GM20431 (cell line): ENCODE results near the gene GLIPR1L1.

Experiments
- in situ Hi-C: fragments of 300-500 bp; cut with MseI, MboI; formaldehyde crosslinking; loops from one replicate; pipeline ENCODE4 v1.15.0; 2020; ENCODE audit warnings: low sequenced_read_pairs; ENCODE audit not compliant: unreplicated experiment

Gene GLIPR1L1

DNA sequence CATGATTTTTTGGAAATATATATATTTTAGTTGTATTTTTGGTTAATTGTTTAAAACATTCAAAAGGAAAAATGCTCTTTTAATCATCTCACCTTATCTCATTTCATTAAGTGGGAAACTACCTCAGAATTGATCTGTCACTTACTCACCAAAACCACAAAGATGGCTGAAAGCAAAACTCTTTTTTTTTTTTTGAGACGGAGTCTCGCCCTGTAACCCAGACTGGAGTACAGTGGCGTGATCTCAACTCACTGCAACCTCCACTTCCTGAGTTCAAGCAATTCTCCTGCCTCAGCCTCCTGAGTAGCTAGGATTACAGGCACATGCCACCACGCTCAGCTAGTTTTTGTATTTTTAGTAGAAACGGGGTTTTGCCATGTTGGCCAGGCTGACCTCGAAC, 11.7 kb downstream of the GLIPR1L1 start:
- in situ Hi-C loops = loop anchor here (25.0 kb wide), 1 partner anchor 141 kb away; the partner anchor contains the start of gene GLIPR1

DNA sequence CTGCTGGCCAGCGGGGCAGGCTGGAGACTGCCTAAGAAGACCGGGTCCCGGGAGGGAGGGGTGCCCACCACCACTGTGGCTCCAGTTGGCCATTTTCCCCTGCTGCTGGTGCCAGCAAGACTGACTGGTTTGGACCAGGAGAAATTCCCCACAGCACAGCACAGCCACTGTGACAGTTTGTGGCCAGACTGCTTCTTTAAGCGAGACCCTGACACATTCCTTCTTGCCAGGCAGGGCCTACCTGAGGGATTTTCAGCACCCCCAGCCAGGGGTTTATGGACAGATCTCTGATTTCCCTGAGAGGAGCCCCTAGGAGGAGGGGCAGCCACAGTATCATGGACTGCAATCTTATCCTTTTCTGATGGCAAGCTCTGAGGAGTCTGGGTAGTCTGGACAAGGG, 15.5 kb downstream of the GLIPR1L1 start:
- in situ Hi-C loops = loop anchor here (25.0 kb wide), 1 partner anchor 137 kb away; the partner anchor contains the start of gene GLIPR1

DNA sequence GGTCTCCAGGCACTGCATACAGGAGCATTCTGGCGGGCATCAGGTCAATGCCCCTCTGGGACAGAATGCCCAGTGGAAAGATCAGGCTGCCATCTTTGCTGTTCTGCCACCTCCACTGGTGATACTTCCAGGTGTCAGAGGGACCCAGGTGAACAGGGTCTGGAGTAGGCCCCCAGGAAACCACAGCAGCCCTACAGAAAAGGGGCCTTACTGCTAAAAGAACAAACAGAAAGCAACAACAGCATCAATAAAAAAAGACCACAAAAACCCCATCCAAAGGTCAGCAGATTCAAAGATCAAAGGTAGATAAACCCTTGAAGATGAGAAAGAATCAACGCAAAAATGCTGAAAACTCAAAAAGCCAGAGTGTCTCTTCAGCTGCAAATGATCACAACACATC, 15.9 kb downstream of the GLIPR1L1 start:
- in situ Hi-C loops = no loop called here

DNA sequence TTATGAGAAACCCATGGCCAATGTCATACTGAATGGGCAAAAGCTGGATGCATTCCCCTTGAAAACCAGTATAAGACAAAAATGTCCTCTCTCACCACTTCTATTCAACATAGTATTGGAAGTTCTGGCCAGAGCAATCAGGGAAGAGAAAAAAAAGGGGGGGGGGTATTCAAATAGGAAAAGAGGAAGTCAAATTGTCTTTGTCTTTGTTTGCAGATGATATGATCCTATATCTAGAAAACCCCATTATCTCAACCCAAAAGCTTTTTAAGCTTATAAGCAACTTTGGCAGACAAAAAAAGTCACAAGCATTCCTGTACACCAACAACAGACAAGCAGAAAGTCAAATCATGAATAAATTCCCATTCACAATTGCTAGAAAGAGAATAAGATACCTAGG, 19.5 kb downstream of the GLIPR1L1 start:
- in situ Hi-C loops = no loop called here

DNA sequence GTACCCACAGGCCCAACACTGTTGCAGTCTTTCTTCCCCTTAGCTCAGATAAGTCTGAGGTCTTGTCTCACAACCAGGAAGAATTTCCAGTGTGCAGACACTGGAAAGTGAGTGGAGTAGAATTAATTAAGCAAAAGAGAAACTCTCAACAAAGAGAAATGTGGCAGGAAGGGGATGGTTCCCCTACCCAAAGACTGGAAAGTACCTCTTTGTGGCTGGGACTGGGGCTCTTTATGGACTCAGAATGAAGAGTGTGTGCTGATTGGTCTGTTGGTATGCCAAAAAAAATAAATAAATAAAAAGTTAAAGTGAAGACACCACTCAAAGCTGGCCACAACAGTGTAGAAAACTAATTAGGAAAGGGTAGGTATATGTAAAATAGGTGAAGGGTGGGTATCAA, 26.4 kb downstream of the GLIPR1L1 start:
- in situ Hi-C loops = no loop called here

DNA sequence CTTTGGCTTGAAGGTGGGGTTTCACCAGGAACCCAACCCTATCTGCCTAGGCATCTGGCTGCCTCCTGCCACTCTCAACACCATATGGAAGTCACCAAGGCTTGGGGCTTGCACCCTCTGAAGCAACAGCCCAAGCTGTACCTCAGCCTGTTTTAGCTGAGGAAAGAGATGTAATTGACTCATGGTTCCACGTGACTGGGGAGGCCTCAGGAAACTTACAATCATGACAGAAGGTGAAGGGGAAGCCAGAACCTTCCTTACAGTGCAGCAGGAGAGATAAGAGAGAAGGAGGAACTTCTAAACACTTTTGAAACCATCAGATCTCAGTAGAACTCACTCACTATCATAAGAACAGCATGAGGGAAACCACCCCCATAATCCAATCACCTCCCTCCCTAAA, 26.9 kb downstream of the GLIPR1L1 start:
- in situ Hi-C loops = no loop called here

DNA sequence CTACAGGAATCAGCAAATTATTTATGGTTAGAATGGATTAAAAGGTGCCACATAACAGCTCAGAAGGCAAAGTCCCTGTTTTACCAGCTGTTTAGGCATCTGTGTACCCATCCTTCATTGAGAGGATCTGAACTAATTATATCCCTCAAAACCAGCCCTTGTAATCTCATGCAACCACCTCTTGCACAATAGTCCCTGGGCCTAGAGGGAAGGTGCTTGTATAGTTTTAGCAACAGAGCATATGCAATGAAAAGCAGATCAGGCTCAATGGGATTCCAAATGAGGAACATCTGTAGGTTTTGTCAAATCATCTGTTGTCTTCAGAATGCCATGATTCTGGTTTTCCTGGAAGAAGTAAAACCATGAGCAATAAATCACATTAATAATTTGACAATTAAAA, 30.4 kb downstream of the GLIPR1L1 start:
- in situ Hi-C loops = no loop called here

DNA sequence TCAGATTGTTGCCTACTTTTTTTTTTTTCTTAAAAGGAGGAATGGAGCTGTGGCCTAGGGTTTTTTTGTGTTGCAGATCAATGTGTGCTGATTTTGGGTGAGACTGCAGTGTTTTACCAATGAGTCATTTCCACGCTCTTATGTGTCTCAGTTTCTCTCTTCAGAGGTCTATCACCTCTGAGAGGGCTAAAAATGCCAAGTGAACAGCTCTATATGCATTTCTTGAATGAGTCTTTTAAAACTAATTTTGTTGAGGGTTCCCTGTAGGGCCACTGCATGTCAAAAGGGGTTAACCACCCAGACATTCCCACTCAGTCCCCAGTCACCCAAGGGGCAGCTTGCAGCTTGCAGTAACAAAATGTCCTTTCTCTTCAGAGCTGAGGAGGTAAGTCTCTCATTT, 32.2 kb downstream of the GLIPR1L1 start:
- in situ Hi-C loops = no loop called here

DNA sequence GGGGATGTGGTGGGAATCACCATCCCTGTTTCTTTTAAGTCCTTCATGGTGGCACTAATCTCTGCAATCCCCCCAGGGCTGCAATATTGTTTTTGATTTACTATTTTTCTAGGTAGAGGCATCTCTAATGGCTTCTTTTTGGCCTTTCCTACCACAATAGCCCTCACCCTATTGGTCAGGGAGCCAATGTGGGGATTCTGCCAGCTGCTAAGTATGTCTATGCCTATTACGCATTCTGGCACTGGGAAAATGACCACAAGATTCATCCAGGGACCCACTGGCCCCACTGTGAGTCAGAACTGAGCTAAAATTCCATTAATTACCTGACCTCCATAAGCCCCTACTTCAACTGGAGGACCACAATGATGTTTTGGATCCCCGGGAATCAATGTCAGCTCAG, 40.5 kb downstream of the GLIPR1L1 start:
- in situ Hi-C loops = no loop called here

DNA sequence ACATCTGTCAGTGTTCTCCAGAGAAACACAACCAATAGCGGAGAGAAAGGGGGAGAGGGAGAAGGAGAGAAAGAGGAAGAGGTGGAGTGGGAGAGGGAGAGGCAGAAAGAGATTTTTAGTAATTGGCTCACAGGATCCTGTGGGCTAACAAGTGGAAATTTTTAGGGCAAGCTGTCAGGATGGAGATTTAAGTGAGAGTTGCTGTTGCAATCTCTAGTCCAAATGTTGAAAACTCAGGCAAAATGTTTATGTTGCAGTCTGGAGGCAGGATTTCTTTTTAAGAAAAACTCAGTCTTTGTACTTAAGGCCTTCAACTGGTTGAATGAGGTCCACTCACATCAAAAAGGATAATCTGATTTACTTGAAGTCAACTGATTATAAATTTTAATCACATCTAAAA, 43.9 kb downstream of the GLIPR1L1 start:
- in situ Hi-C loops = no loop called here

DNA sequence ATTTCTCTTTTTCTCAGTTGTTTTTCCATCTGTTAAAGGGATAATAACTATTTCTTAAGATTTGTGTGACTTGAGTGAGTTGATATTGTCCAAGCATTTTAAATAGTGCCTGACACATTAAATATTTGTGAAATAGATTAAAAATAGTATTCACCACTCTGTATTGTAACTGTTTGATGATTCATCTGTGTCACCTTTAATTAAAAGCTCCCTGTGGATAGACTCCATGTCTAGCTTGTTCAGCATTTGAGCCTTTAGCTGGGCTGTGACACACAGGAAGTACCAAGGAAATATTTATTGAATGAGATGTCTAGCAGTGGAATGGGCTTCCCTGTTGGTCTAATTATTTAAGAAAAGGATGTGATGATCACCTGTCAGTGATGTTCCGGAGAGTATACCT, 54.6 kb downstream of the GLIPR1L1 start:
- in situ Hi-C loops = no loop called here

DNA sequence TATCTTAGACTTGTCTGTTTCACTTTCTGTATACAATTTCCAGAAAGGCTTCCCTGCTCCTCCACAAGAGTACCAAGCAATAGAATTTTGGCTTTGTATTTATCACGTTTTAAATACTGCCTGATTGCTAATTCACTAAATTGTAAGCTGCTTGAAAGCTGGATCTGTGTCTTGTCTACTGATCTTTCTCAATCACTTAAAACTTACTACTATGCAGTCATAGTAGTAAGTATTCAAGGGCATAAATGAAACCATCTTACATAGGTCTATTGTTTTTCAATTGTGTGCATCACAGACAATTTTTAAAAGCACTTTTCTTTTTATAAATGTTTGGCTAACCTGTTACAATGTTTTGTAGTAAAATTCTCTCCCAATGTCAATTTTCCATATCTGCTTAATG, 55.2 kb downstream of the GLIPR1L1 start:
- in situ Hi-C loops = no loop called here

DNA sequence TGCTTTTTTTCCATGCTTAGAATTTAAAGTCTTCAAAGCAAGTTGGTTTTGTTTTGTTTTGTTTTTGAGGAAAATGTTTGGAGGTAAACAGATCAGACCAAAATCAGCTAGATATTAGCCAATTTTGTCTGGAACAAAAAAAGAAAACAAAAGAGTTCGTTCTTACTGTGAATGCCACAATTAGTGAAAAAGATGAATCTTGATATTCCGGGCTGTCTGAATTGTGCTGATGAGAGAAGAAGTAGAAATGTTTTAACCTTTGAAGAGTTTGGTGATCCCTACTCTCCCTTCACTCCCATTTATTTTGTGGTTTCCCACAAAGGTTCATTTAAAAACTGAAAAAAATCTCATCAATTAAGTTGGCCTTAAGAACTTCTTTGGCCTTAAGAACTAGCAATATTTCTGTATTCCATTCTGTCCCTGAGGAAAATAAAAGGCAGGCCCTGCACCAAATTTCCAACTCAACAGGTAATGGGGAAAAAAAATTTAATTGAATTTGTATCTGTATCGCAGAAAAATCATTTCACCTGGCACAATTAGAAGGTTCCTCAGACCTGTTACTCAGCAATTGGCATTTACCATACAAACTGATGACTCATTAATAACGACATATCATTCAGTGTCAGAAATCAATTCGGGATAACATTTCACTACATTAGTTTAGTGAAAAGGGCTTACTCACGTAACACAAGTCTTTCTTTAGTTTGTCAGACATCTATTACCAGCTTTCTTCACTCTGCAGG, 55.9 kb downstream of the GLIPR1L1 start:
- in situ Hi-C loops = no loop called here

DNA sequence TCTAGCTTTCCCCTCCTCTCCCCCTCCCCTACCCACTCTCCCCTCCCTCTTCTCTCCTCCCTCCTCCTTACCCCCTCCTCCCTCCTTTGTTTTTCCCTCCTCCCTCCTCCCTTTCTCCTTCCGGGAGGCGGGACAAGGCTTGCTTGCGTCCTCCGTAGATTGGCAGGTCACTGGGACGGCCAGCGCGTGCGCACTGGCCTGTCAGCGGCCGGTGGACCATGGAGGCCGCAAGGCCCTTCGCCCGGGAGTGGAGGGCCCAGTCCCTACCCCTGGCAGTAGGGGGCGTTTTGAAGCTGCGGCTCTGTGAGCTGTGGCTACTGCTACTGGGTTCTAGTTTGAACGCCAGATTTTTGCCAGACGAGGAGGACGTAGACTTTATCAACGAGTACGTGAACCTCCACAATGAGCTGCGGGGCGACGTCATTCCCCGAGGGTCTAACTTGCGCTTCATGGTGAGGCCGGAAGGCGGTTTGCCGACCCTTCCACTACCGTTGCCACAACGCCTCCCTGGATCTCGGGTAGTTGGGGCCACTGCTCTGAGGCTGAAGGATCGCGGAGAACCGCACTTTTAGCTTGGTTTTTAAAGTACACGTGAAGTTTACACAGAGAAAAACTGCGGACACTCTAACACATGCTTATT, 56.5 kb downstream of the GLIPR1L1 start, which contains the start of gene GLIPR1L2:
Gene GLIPR1L2, plus strand, starts transcription at position 191 of the 640 bp plus-strand sequence. Its CDS starts 28 bp downstream, at position 219.
- in situ Hi-C loops = no loop called here

DNA sequence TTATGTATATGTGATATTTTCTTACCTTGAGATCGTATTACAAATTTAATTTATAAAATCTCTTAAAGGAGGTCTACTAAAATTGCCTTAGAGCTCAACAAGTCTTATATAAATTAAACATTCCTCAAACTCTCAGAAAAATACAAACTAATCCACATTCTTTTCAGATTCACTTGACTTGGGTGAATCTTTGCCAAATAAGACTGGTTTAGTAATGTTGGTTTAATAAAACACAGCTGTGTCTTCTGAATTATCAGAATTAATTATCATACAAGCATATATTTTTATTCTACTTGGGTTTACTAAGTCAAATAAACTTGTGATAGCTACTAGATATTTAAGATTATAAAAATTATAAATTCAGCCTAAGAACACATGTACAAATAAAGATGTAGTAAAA, 69.8 kb downstream of the GLIPR1L1 start:
- in situ Hi-C loops = no loop called here

DNA sequence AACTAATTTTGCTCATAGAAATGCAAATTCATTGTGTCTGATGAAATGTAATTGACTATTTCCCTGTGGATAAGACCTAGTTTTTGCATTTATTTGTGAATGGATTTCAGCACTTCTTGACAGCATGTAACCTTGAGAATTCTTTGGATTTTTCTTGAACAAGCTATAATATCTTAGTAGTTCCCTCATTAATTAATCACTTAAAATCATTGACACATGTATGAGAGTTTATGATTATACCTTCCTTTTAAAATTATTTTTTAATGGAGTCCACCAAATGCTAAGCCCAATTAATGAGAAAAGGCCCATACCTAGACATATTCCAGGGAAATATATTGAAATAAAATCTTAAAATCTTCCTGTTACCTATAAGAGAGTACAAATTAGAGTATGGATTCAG, 73.2 kb downstream of the GLIPR1L1 start:
- in situ Hi-C loops = no loop called here

DNA sequence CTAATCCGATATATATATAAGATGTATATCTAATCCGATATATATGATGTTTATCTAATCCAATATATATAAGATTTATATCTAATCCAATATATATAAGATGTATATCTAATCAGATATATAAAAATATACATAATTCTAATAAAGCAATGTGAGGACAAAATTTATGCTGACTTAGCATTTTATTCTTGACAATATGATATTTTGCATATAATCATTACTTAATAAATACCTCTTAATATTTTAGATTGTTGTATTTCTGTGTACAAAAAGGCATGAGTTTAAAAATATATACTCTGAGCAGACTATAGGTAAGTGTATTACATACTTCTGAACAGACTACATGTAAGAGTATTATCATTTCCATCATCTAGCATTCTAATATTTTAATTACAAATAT, 75.4 kb downstream of the GLIPR1L1 start:
- in situ Hi-C loops = no loop called here

DNA sequence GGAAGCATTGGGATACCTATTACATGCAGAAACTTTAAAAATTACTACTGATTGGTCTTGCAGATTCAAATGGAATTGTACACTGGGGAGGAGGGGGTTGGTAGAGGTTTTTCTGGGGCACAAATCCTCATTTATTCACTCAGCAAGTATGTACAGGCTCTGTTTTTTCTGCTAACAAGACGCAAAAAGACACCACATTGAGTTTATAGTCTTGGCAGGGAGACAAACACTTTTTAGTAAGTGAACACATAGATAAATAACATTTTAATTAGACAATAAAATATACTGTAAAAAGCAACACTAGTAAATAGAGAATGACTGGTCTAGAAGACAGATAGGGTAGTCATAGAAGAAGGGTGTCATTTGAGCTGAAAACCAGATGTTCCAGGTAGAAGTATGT, 80.2 kb downstream of the GLIPR1L1 start:
- in situ Hi-C loops = no loop called here

DNA sequence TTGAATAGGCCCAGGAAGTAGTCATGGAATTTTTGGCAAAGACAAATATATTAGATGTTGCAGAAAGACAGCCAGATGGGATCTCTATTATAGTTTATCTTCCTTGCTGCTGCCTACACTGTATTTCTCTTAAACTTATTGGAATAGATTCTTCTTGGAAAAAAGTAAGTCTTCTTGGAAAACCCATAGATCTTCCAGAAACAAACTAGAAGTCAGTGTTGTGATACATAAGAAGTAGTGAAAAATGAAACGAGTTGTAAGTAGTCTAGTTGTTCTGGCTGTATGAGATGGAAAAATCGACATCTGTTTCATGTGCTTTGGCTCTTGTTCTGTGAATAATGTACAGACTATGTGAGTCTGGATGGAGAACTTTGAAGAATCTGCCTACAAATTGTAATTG, 85.4 kb downstream of the GLIPR1L1 start:
- in situ Hi-C loops = no loop called here
